T-cell (primary cell): ENCODE results near the gene CHGA. TPM values are rescaled to one million over a fixed set of nuclear protein-coding genes. Genes with fewer than 3 reads are reported as not detected.

Experiments used
- ATAC-seq, 4 experiments: fragments of 200-7000 bp in 3 of 4; fragments of 150-1000 bp in 1 of 4; cut with Tn5 transposase; replicated peaks in 1 of 4; 1 replicate in 3 of 4; 2 replicates in 1 of 4; pipeline ENCODE4 v1.10.0; 2021; ENCODE audit warnings: moderate library complexity in 3 of 4, mild to moderate bottlenecking in 2 of 4, moderate number of reproducible peaks in 1 of 4
- CTCF ChIA-PET, 2 donors: fragments of 300-600 bp; sonication (Branson Sonifier 250); formaldehyde crosslinking; loops; one replicate each; lab custom pipeline; 2022; ENCODE audit warnings: antibody characterized with exemption in 2 of 2; lab: Charles Lee
- POLR2A ChIA-PET, 2 donors: fragments of 300-600 bp; sonication (Branson Sonifier 250); formaldehyde crosslinking; loops; one replicate each; lab custom pipeline; 2022; ENCODE audit warnings: antibody characterized with exemption in 2 of 2; lab: Charles Lee
- DNase-seq, 35 experiments: peaks; one replicate each; pipeline versions ENCODE4 v3.0.0 to v3.0.0-alpha.2; 2013 to 2023
- H3K27ac ChIP-seq: one replicate; pipeline ENCODE4 v1.5.1; 2013; ENCODE audit warnings: low read length
- H3K27me3 ChIP-seq, 2 experiments: replicated peaks in 1 of 2; 1 replicate in 1 of 2; 2 replicates in 1 of 2; pipeline versions ENCODE4 v1.6.1 to v1.7.0; 2013; ENCODE audit warnings: low read length in 1 of 2, mixed read lengths in 1 of 2; ENCODE audit not compliant: control insufficient read depth in 2 of 2, insufficient read depth in 2 of 2; ENCODE audit errors: extremely low read depth in 1 of 2
- H3K36me3 ChIP-seq, 2 donors: 1 replicate in 1 of 2; 2 replicates in 1 of 2; pipeline versions ENCODE4 v1.6.1 to v1.7.0; 2013; ENCODE audit warnings: low read length in 1 of 2; ENCODE audit not compliant: control insufficient read depth in 2 of 2, insufficient read depth in 1 of 2; ENCODE audit errors: extremely low read depth in 1 of 2
- H3K4me1 ChIP-seq, 2 experiments: 1 replicate in 1 of 2; 2 replicates in 1 of 2; pipeline versions ENCODE4 v1.6.1 to v1.7.0; 2013; ENCODE audit warnings: low read length in 2 of 2, mixed read lengths in 1 of 2; ENCODE audit not compliant: insufficient read depth in 2 of 2, control insufficient read depth in 1 of 2; ENCODE audit errors: extremely low read depth in 1 of 2
- H3K4me3 ChIP-seq, 2 donors: 1 replicate in 1 of 2; 2 replicates in 1 of 2; pipeline versions ENCODE4 v1.5.1 to v1.7.0; 2013; ENCODE audit warnings: mild to moderate bottlenecking in 2 of 2, low read length in 1 of 2, moderate library complexity in 1 of 2; ENCODE audit not compliant: control insufficient read depth in 1 of 2; ENCODE audit errors: extremely low read depth in 1 of 2
- H3K9me3 ChIP-seq: 2 replicates; pipeline ENCODE4 v1.7.0; 2013
- H3K27ac Mint-ChIP-seq, 2 donors: one replicate each; pipeline ENCODE4 v1.8.0; 2020 to 2021; ENCODE audit warnings: mild to moderate bottlenecking in 2 of 2, mixed read lengths in 2 of 2
- H3K27me3 Mint-ChIP-seq, 2 donors: one replicate each; pipeline ENCODE4 v1.8.0; 2021 to 2022; ENCODE audit warnings: mixed read lengths in 2 of 2
- H3K36me3 Mint-ChIP-seq: one replicate; pipeline ENCODE4 v1.8.0; 2021; ENCODE audit warnings: mixed read lengths
- H3K4me1 Mint-ChIP-seq, 3 donors: one replicate each; pipeline ENCODE4 v1.8.0; 2020 to 2022; ENCODE audit warnings: mixed read lengths in 3 of 3, mild to moderate bottlenecking in 1 of 3
- H3K4me3 Mint-ChIP-seq, 3 donors: one replicate each; pipeline ENCODE4 v1.8.0; 2020 to 2022; ENCODE audit warnings: mild to moderate bottlenecking in 3 of 3, mixed read lengths in 3 of 3, moderate library complexity in 3 of 3
- H3K9me3 Mint-ChIP-seq, 3 donors: one replicate each; pipeline ENCODE4 v1.8.0; 2020 to 2022; ENCODE audit warnings: mixed read lengths in 3 of 3
- WGBS: methylation state at CpG from one replicate; pipeline ENCODE4 v1.1.5; 2013; ENCODE audit warnings: missing lambda C conversion rate; ENCODE audit not compliant: insufficient coverage; 5-methylcytosine and 5-hydroxymethylcytosine counted together
- total RNA-seq, 35 experiments: library from RNA in 6 of 35; stranded (reverse) in 6 of 35; fragments of 120-200 nt in 1 of 35; gene quantifications; one replicate each; pipeline versions ENCODE4 v1.2.1 to v1.2.4 and lab custom pipeline; 2013 to 2026

CHGA gene
- total RNA-seq, 5 donors from 2014 or later (not counting 1 experiment from before 2014, with no cell fraction given) = 0.18 TPM; not detected in 4

DNA sequence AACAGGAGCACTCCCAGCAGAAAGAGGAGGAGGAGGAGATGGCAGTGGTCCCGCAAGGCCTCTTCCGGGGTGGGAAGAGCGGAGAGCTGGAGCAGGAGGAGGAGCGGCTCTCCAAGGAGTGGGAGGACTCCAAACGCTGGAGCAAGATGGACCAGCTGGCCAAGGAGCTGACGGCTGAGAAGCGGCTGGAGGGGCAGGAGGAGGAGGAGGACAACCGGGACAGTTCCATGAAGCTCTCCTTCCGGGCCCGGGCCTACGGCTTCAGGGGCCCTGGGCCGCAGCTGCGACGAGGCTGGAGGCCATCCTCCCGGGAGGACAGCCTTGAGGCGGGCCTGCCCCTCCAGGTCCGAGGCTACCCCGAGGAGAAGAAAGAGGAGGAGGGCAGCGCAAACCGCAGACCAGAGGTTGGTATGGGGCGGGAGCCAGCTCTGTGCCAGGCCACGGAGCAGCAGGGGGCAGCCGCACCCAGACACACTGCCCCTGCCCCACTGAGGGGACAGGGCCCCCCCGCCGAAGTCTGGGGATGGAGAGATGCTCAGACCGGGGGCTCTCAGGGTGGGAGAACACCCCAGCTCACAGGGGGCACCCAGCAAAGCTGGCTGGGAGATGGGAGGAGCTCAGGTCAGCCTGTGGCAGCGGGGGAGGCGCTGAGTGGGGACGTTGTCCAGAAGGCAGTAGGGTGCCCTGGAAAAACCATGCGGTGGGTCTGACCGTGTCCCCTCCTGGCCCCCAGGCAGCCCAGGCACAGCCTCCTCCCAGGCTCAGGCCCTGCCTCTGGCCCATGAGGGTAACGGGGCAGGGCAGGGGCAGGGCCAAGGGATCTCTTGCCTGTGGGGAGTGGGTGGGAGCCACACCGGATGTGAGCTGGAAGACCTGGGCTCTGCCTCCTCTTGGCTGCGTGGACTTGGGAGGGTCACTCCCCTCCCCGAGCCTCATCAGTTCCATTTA is 9.8 kb downstream of the CHGA start:
- POLR2A ChIA-PET = no interaction called here
- no peak overlapping the region for H3K27ac Mint-ChIP-seq

DNA sequence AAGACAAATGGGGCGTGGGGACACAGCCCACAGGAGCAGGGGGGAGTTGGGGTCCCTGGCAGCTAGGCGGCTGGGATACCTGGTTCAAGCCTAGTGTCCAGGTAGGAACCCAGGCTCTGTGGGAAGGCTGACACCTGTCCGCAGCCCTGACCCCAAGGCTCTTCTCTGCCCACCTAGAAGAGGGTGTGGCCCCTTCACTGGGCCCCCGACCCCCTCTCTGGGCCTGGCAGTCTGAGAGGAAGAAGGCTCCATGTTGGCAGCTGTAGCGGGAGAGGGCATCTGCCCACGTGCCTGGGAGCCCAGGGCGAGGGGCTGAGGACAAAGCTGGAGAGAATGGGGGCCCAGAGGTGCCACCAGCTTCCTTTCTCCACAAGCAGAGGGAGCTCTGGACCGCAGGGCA is 10.5 kb downstream of the CHGA start:
- peaks cover 5 to 10% of the 10 kb centered on the region in 2 donors for H3K36me3 ChIP-seq
- no peak for DNase-seq
- H3K4me1 Mint-ChIP-seq = no peaks in the 10 kb centered on the region
- POLR2A ChIA-PET = interaction anchor here in 1 of 2 donors (0.6 to 1.1 kb wide), 2 partner anchors 9 to 31 kb away, joined by 3 read pairs; no protein-coding TSS in a partner anchor
- no peak overlapping the region for H3K27ac ChIP-seq
- H3K4me3 Mint-ChIP-seq = no peak overlapping the region
- H3K9me3 Mint-ChIP-seq = no peaks in the 10 kb centered on the region
- H3K27me3 Mint-ChIP-seq = no peaks in the 10 kb centered on the region
- 81% methylated on average over 7 of the region's 8 CpGs for WGBS
- CTCF ChIA-PET = no interaction called here
- no peaks in the 10 kb centered on the region for H3K9me3 ChIP-seq
- H3K36me3 Mint-ChIP-seq = no peaks in the 10 kb centered on the region
- no peak overlapping the region for H3K27ac Mint-ChIP-seq
- ATAC-seq = peak in 1 of 4 experiments; percentile 6
- no peak overlapping the region for H3K4me3 ChIP-seq
- no peaks in the 10 kb centered on the region for H3K27me3 ChIP-seq
- H3K4me1 ChIP-seq = no peaks in the 10 kb centered on the region

More for the DNA sequence above, 9.8 kb downstream of the CHGA start:
- Histone ChIP-seq H3K4me1 (no peaks in the 10 kb centered on the region), H3K36me3 (peaks cover 5 to 10% of the 10 kb centered on the region in 2 donors), H3K27ac (no peak overlapping the region), H3K9me3 (no peaks in the 10 kb centered on the region), H3K4me3 (no peak overlapping the region), H3K27me3 (no peaks in the 10 kb centered on the region)
- no peaks in the 10 kb centered on the region for H3K9me3 Mint-ChIP-seq
- CTCF ChIA-PET = no interaction called here
- no peak overlapping the region for H3K4me3 Mint-ChIP-seq
- 91% methylated on average over 28 of the region's 35 CpGs for WGBS
- ATAC-seq = no peak
- no peaks in the 10 kb centered on the region for H3K36me3 Mint-ChIP-seq
- no peak for DNase-seq
- no peaks in the 10 kb centered on the region for H3K27me3 Mint-ChIP-seq
- no peaks in the 10 kb centered on the region for H3K4me1 Mint-ChIP-seq

DNA sequence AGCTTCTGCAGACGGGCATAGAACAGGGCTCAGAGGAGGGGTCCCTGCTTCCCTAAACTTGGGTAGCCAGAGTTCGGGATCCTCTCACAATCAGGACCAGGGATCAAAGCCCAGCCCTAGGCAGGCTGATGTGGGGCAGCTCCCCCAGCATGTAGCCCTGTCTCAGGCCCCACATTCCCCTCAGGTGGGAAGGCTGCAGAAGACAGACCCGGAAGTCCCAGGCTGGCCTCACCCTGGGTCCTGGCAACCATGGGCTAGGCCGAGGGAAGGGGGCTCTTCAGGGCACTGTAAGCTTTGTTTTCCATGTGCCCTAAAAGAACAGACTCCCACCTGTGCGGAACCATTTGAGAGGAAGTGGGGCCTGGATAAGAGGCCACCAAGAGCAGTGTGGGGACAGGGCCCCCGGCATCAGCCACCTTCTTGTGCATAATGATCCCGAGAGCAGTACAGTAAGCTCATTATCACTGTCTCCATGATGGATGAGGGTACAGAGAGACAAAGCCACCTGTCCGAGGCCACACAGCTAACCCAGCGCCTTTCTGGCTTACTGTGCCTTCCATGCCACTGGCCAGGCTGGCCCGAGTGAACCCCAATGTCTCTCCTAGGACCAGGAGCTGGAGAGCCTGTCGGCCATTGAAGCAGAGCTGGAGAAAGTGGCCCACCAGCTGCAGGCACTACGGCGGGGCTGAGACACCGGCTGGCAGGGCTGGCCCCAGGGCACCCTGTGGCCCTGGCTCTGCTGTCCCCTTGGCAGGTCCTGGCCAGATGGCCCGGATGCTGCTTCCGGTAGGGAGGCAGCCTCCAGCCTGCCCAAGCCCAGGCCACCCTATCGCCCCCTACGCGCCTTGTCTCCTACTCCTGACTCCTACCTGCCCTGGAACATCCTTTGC is 11.5 kb downstream of the CHGA start:
- DNase-seq (no peak), ATAC-seq (no peak)
- H3K27ac ChIP-seq = no peak overlapping the region
- CTCF ChIA-PET = interaction anchor here in 1 of 2 donors (0.7 kb wide), 1 partner anchor 229 kb away, joined by 3 read pairs; no protein-coding TSS in a partner anchor
- no peaks in the 10 kb centered on the region for H3K4me1 Mint-ChIP-seq
- H3K27me3 Mint-ChIP-seq = no peaks in the 10 kb centered on the region
- H3K4me1 ChIP-seq = no peaks in the 10 kb centered on the region
- no peak overlapping the region for H3K4me3 ChIP-seq
- H3K27ac Mint-ChIP-seq = no peak overlapping the region
- H3K4me3 Mint-ChIP-seq = no peak overlapping the region
- peaks cover 5 to 10% of the 10 kb centered on the region in 2 donors for H3K36me3 ChIP-seq
- 95% methylated on average over 13 of the region's 19 CpGs for WGBS
- H3K36me3 Mint-ChIP-seq = no peaks in the 10 kb centered on the region
- no peaks in the 10 kb centered on the region for H3K27me3 ChIP-seq
- no peaks in the 10 kb centered on the region for H3K9me3 ChIP-seq
- H3K9me3 Mint-ChIP-seq = no peaks in the 10 kb centered on the region
- POLR2A ChIA-PET = interaction anchor here in 1 of 2 donors (0.6 to 1.1 kb wide), 3 partner anchors 10 to 848 kb away, joined by 3 read pairs; no protein-coding TSS in a partner anchor

DNA sequence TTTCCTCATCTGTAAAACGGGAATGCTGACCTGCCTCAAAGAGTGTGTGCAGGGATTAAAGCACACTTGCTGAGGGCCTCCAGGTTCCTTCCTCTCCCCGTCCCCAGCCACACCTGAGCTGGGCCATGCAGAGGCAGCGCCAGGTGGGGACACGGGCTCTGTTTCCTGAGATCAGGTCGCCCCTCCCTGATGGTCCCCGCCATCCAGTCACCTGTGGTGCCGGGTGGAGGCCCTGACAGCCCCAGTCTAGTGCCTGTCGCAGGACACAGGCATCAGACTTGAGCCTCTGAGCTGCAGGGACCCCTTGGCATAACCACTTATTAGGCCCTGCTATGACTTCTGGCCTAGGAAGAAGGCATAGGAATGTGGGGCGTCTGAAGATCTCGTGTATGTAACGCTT is 12.5 kb downstream of the CHGA start:
- Mint-ChIP-seq H3K4me3 (no peak overlapping the region), H3K4me1 (no peaks in the 10 kb centered on the region), H3K9me3 (no peaks in the 10 kb centered on the region), H3K36me3 (no peaks in the 10 kb centered on the region), H3K27me3 (no peaks in the 10 kb centered on the region), H3K27ac (no peak overlapping the region)
- ChIA-PET CTCF (interaction anchor here in 1 of 2 donors (0.6 kb wide), 1 partner anchor 696 kb away, joined by 3 read pairs; no protein-coding TSS in a partner anchor), POLR2A (no interaction called here)
- Histone ChIP-seq H3K36me3 (peaks cover 5 to 14% of the 10 kb centered on the region in 2 donors), H3K4me1 (no peaks in the 10 kb centered on the region), H3K4me3 (no peak overlapping the region), H3K27me3 (no peaks in the 10 kb centered on the region), H3K27ac (no peak overlapping the region), H3K9me3 (no peaks in the 10 kb centered on the region)
- 95% methylated on average over 11 of the region's 11 CpGs for WGBS
- no peak for ATAC-seq
- DNase-seq = no peak

DNA sequence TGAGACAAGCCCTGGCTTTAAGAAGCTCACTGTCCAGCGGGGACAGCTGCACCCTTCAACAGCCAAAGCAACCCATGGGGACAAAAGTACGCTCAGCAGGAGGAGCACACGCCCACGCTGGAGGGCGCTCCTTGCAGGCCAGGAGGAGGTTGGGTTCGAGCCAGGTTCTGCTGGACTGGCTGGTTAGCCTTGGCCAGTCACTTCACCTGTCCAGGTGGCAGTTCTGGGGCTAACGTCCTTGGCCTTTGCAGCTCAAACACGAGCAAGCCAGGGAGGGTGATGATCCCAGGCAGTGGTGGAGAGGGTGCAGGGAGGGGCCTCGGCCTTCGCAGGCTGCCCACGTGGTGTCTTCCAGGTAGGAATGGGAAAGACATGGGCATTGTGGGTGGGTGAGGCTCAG is 13.1 kb downstream of the CHGA start:
- no peaks in the 10 kb centered on the region for H3K9me3 Mint-ChIP-seq
- H3K27ac ChIP-seq = no peak overlapping the region
- H3K27ac Mint-ChIP-seq = no peak overlapping the region
- 94% methylated on average over 11 of the region's 11 CpGs for WGBS
- peaks cover 7 to 15% of the 10 kb centered on the region in 2 donors for H3K36me3 ChIP-seq
- no peaks in the 10 kb centered on the region for H3K27me3 Mint-ChIP-seq
- CTCF ChIA-PET = no interaction called here
- no peaks in the 10 kb centered on the region for H3K27me3 ChIP-seq
- H3K36me3 Mint-ChIP-seq = peaks cover under 1% of the 10 kb centered on the region
- POLR2A ChIA-PET = no interaction called here
- H3K4me3 ChIP-seq = no peak overlapping the region
- DNase-seq = no peak
- H3K4me3 Mint-ChIP-seq = no peak overlapping the region
- H3K9me3 ChIP-seq = no peaks in the 10 kb centered on the region
- H3K4me1 ChIP-seq = no peaks in the 10 kb centered on the region
- no peaks in the 10 kb centered on the region for H3K4me1 Mint-ChIP-seq
- no peak for ATAC-seq
